ENCODE data around the gene TOX2. TPM values are rescaled to one million over a fixed set of nuclear protein-coding genes. Genes with fewer than 3 reads are reported as not detected.

Gene TOX2
- total and polyA plus RNA-seq, 10 donors, result 1.1 to 6.4 (median 5.0) TPM

GRCh38 chr20:43973231-43973630, 58.6 kb downstream of the TOX2 start:
- intact Hi-C loops (cut with DNase I; ENCODE audit: low total_unique reads), result no loop called here
- no peak for DNase-seq
- H3K4me3 ChIP-seq, result no peak overlapping the region
- TF ChIP-seq CTCF (IDR thresholded peaks at IDR 0.05 in 8 of 11, conservative IDR thresholded peaks at IDR 0.05 in 3 of 11) (no peak), POLR2A (IDR thresholded peaks at IDR 0.05) (no peak), POLR2AphosphoS5 (IDR thresholded peaks at IDR 0.05) (no peak)
- WGBS, 5 donors, result 86 to 94% (median 89%) methylated on average over 6 of the region's 6 CpGs
- H3K4me1 ChIP-seq, result peaks cover 0 to 7% (median 0%) of the 10 kb centered on the region in 6 donors
- H3K9me3 ChIP-seq, result no peaks in the 10 kb centered on the region
- peaks cover 0 to 16% (median 0%) of the 10 kb centered on the region in 7 donors for H3K27me3 ChIP-seq (replicated peaks in 1 of 7)
- H3K27ac ChIP-seq, result no peak overlapping the region
- H3K36me3 ChIP-seq, result no peaks in the 10 kb centered on the region

- TF ChIP-seq CTCF (IDR thresholded peaks at IDR 0.05 in 8 of 11, conservative IDR thresholded peaks at IDR 0.05 in 3 of 11), result no peak
- Histone ChIP-seq H3K36me3 (no peaks in the 10 kb centered on the region), H3K9me3 (no peaks in the 10 kb centered on the region), H3K4me3 (no peak overlapping the region), H3K4me1 (peaks cover 0 to 7% (median 0%) of the 10 kb centered on the region in 6 donors), H3K27me3 (replicated peaks in 1 of 7) (peaks cover 0 to 16% (median 0%) of the 10 kb centered on the region in 7 donors), H3K27ac (no peak overlapping the region)
- intact Hi-C loops (cut with DNase I; ENCODE audit: low total_unique reads), result no loop called here
- DNase-seq, result no peak
- 84 to 95% (median 89%) methylated on average over 6 to 8 of the region's 8 CpGs for WGBS, 5 donors
Measured at GRCh38 chr20:43973671-43974450, 59.2 kb downstream of the TOX2 start.

- peaks cover 0 to 7% (median 0%) of the 10 kb centered on the region in 6 donors for H3K4me1 ChIP-seq
- no peak overlapping the region for H3K27ac ChIP-seq
- H3K27me3 ChIP-seq (replicated peaks in 1 of 7), result peaks cover 0 to 16% (median 0%) of the 10 kb centered on the region in 7 donors
- intact Hi-C loops (cut with DNase I; ENCODE audit: low total_unique reads), result no loop called here
- H3K36me3 ChIP-seq, result no peaks in the 10 kb centered on the region
- 97 to 100% (median 98%) methylated on average over 5 of the region's 5 CpGs for WGBS, 5 donors
- H3K9me3 ChIP-seq, result no peaks in the 10 kb centered on the region
- no peak for DNase-seq
- no peak overlapping the region for H3K4me3 ChIP-seq
- TF ChIP-seq CTCF (IDR thresholded peaks at IDR 0.05 in 8 of 11, conservative IDR thresholded peaks at IDR 0.05 in 3 of 11), result no peak
- no peak for TF ChIP-seq POLR2A (IDR thresholded peaks at IDR 0.05)
- no peak for TF ChIP-seq POLR2AphosphoS5 (IDR thresholded peaks at IDR 0.05)
Measured at GRCh38 chr20:43974695-43975094, 60.0 kb downstream of the TOX2 start.

- intact Hi-C loops (cut with DNase I; ENCODE audit: low total_unique reads), result no loop called here
- peaks cover 0 to 7% (median 0%) of the 10 kb centered on the region in 6 donors for H3K4me1 ChIP-seq
- H3K27ac ChIP-seq, result no peak overlapping the region
- no peak for DNase-seq
- H3K9me3 ChIP-seq, result no peaks in the 10 kb centered on the region
- WGBS, 5 donors, result 83 to 87% (median 84%) methylated on average over 6 of the region's 6 CpGs
- no peak for TF ChIP-seq POLR2A (IDR thresholded peaks at IDR 0.05)
- no peak for TF ChIP-seq POLR2AphosphoS5 (IDR thresholded peaks at IDR 0.05)
- TF ChIP-seq CTCF (IDR thresholded peaks at IDR 0.05 in 8 of 11, conservative IDR thresholded peaks at IDR 0.05 in 3 of 11), result no peak
- no peaks in the 10 kb centered on the region for H3K36me3 ChIP-seq
- peaks cover 0 to 16% (median 0%) of the 10 kb centered on the region in 7 donors for H3K27me3 ChIP-seq (replicated peaks in 1 of 7)
- H3K4me3 ChIP-seq, result no peak overlapping the region
Measured at GRCh38 chr20:43975096-43975768, 60.6 kb downstream of the TOX2 start.
